HepG2 (cell line): ENCODE results near the gene CNPY1. TPM values are rescaled to one million over a fixed set of nuclear protein-coding genes. Genes with fewer than 3 reads are reported as not detected.

Source experiments
- ATAC-seq: fragments of 200-7000 bp; cut with Tn5 transposase; 3 replicates; pipeline ENCODE4 v1.9.1; 2020; ENCODE audit warnings: mild to moderate bottlenecking, moderate library complexity
- BruUV-seq: library from RNA; stranded (reverse); fragments of 400-500 nt; replicated peaks from 2 replicates; lab custom pipeline; 2021; lab: Mats Ljungman, UMichigan
- CTCF ChIA-PET: fragments of 300-600 bp; formaldehyde crosslinking; extraction: SDS; loops from one replicate; lab custom pipeline; 2021; ENCODE audit warnings: low total read pairs, inconsistent platforms, low intra/inter-chr PET ratio; lab: Yijun Ruan, JAX
- POLR2A ChIA-PET: fragments of 350-600 bp; sonication (Branson Sonifier 250); formaldehyde crosslinking; loops from one replicate; lab custom pipeline; 2020; ENCODE audit warnings: antibody characterized with exemption, inconsistent platforms; lab: Yijun Ruan, JAX
- DNase-seq: peaks from one replicate; pipeline ENCODE4 v3.0.0-alpha.2; 2015; ENCODE audit warnings: low spot score
- FAIRE-seq: peaks from 3 replicates; lab custom pipeline; 2011; peaks lifted over from hg19 to GRCh38; lab: Jason Lieb, UNC
- H2AFZ ChIP-seq: one replicate; pipeline ENCODE4 v1.6.1; 2011; ENCODE audit warnings: low read length, inconsistent platforms
- H3K27ac ChIP-seq: fragments of 300-600 bp; 3 replicates; pipeline ENCODE4 v1.8.0; 2011; ENCODE audit warnings: mixed run types, mild to moderate bottlenecking, mixed read lengths, low read length, inconsistent platforms; ENCODE audit not compliant: insufficient read depth; ENCODE audit errors: extremely low read length
- H3K27me3 ChIP-seq, 2 experiments: fragments of 200-600 bp in 1 of 2; 2 replicates in 1 of 2; 3 replicates in 1 of 2; pipeline versions ENCODE4 v1.6.0 to v1.8.0; 2011; ENCODE audit warnings: low read length in 2 of 2, mild to moderate bottlenecking in 2 of 2, moderate library complexity in 2 of 2, inconsistent platforms in 1 of 2; ENCODE audit not compliant: insufficient read depth in 2 of 2, control insufficient read depth in 1 of 2
- H3K36me3 ChIP-seq, 2 experiments: fragments of 200-600 bp in 1 of 2; replicated peaks in 1 of 2; 2 replicates in 1 of 2; 3 replicates in 1 of 2; pipeline versions ENCODE4 v1.5.1 to v1.8.0; 2011; ENCODE audit warnings: low read length in 2 of 2, inconsistent platforms in 1 of 2; ENCODE audit not compliant: insufficient read depth in 2 of 2, control insufficient read depth in 1 of 2
- H3K4me1 ChIP-seq: 2 replicates; pipeline ENCODE4 v1.5.1; 2012; ENCODE audit warnings: low read length, inconsistent platforms; ENCODE audit not compliant: insufficient read depth
- H3K4me2 ChIP-seq: 2 replicates; pipeline ENCODE4 v1.6.0; 2011; ENCODE audit warnings: low read depth, low read length, inconsistent platforms
- H3K4me3 ChIP-seq, 3 experiments: fragments of 200-600 bp in 1 of 3; sonication (generic), shearing (Covaris generic) in 1 of 3; replicated peaks in 1 of 3; 2 replicates each; pipeline ENCODE4 v1.5.1; 2011 to 2016; ENCODE audit warnings: low read length in 3 of 3, inconsistent platforms in 2 of 3, low read depth in 2 of 3, mild to moderate bottlenecking in 2 of 3, control low read depth in 1 of 3, mixed read lengths in 1 of 3; ENCODE audit not compliant: insufficient read depth in 1 of 3
- H3K79me2 ChIP-seq: one replicate; pipeline ENCODE4 v1.6.1; 2011; ENCODE audit warnings: low read length, inconsistent platforms; ENCODE audit not compliant: insufficient read depth
- H3K9ac ChIP-seq: 2 replicates; pipeline ENCODE4 v1.6.0; 2011; ENCODE audit warnings: mild to moderate bottlenecking, low read depth, low read length, inconsistent platforms; ENCODE audit not compliant: insufficient read depth
- H3K9me3 ChIP-seq: 2 replicates; pipeline ENCODE4 v1.5.1; 2012; ENCODE audit warnings: mild to moderate bottlenecking, low read length
- H4K20me1 ChIP-seq: 2 replicates; pipeline ENCODE4 v1.6.0; 2011; ENCODE audit warnings: inconsistent platforms, mild to moderate bottlenecking, low read length, moderate library complexity; ENCODE audit not compliant: insufficient read depth
- DDIT3 ChIP-seq: sonication (generic); formaldehyde crosslinking; IDR thresholded peaks from 2 replicates; pipeline ENCODE4 v1.4.0; 2020; ENCODE audit warnings: mild to moderate bottlenecking, missing genetic modification reagents
- DMTF1 ChIP-seq: sonication (generic); formaldehyde crosslinking; IDR thresholded peaks from 2 replicates; pipeline ENCODE4 v1.4.0; 2020; ENCODE audit warnings: mild to moderate bottlenecking, missing genetic modification reagents
- DZIP1 ChIP-seq: sonication (generic); formaldehyde crosslinking; IDR thresholded peaks from 2 replicates; pipeline ENCODE4 v1.5.0; 2020; ENCODE audit warnings: mild to moderate bottlenecking, missing genetic modification reagents
- EEA1 ChIP-seq: sonication (generic); formaldehyde crosslinking; IDR thresholded peaks from 2 replicates; pipeline ENCODE4 v1.5.1; 2020; ENCODE audit warnings: mild to moderate bottlenecking, missing genetic modification reagents, borderline replicate concordance
- ETV6 ChIP-seq: sonication (generic); formaldehyde crosslinking; conservative IDR thresholded peaks from 2 replicates; pipeline ENCODE4 v1.4.0; 2020; ENCODE audit warnings: missing genetic modification reagents
- HNF4G ChIP-seq, 2 experiments: sonication (generic) in 1 of 2; formaldehyde crosslinking in 1 of 2; IDR thresholded peaks; 2 replicates each; pipeline versions ENCODE4 v1.4.0 to v1.6.1; 2011 to 2020; ENCODE audit warnings: borderline replicate concordance in 2 of 2, low read depth in 2 of 2, mild to moderate bottlenecking in 2 of 2, low read length in 1 of 2, missing genetic modification reagents in 1 of 2, moderate library complexity in 1 of 2
- KDM1A ChIP-seq: IDR thresholded peaks from 2 replicates; pipeline ENCODE4 v1.6.1; 2016; ENCODE audit warnings: missing compliant biosample characterization
- SCMH1 ChIP-seq: sonication (generic); formaldehyde crosslinking; IDR thresholded peaks from 2 replicates; pipeline ENCODE4 v1.9.0; 2021; ENCODE audit warnings: missing genetic modification reagents, mild to moderate bottlenecking, borderline replicate concordance
- SMC3 ChIP-seq: IDR thresholded peaks from 2 replicates; pipeline ENCODE4 v1.6.1; 2011; ENCODE audit warnings: low read length, improper control_type of control experiment
- SMYD3 ChIP-seq: sonication (generic); formaldehyde crosslinking; IDR thresholded peaks from 2 replicates; pipeline ENCODE4 v1.8.1; 2023; ENCODE audit warnings: mild to moderate bottlenecking, missing genetic modification reagents
- ZNF17 ChIP-seq: sonication (generic); formaldehyde crosslinking; IDR thresholded peaks from 2 replicates; pipeline ENCODE4 v1.5.0; 2020; ENCODE audit warnings: mild to moderate bottlenecking, missing genetic modification reagents
- ZNF30 ChIP-seq: sonication (generic); formaldehyde crosslinking; IDR thresholded peaks from 2 replicates; pipeline ENCODE4 v1.5.0; 2020; ENCODE audit warnings: mild to moderate bottlenecking, missing genetic modification reagents
- ZNF326 ChIP-seq: sonication (generic); formaldehyde crosslinking; IDR thresholded peaks from 2 replicates; pipeline ENCODE4 v1.4.0; 2020; ENCODE audit warnings: missing genetic modification reagents, borderline replicate concordance
- ZNF414 ChIP-seq: sonication (generic); formaldehyde crosslinking; IDR thresholded peaks from 2 replicates; pipeline ENCODE4 v1.5.0; 2020; ENCODE audit warnings: missing genetic modification reagents
- ZNF567 ChIP-seq: sonication (generic); formaldehyde crosslinking; IDR thresholded peaks from 2 replicates; pipeline ENCODE4 v1.8.1; 2023; ENCODE audit warnings: mild to moderate bottlenecking, missing genetic modification reagents, borderline replicate concordance
- ZNF569 ChIP-seq: sonication (generic); formaldehyde crosslinking; IDR thresholded peaks from 2 replicates; pipeline ENCODE4 v1.5.0; 2020; ENCODE audit warnings: mild to moderate bottlenecking, missing genetic modification reagents, moderate library complexity, borderline replicate concordance
- ZSCAN31 ChIP-seq: sonication (generic); formaldehyde crosslinking; IDR thresholded peaks from 2 replicates; pipeline ENCODE4 v1.5.0; 2020; ENCODE audit warnings: low read depth, mild to moderate bottlenecking, missing genetic modification reagents
- WGBS: methylation state at CpG from one replicate; pipeline ENCODE4 v1.1.6; 2017; ENCODE audit warnings: low lambda C conversion rate; 5-methylcytosine and 5-hydroxymethylcytosine counted together
- in situ Hi-C: cut with HindIII; loops from 2 replicates; pipeline ENCODE4 v1.10.0; 2017; ENCODE audit warnings: low pct_unique_long_range_greater_than_20kb; ENCODE audit not compliant: extremely low pct_ligation_motif_present
- intact Hi-C: fragments of 100-400 bp; cut with micrococcal nuclease; formaldehyde crosslinking; loops from one replicate; pipeline ENCODE4 v1.10.0; 2022; ENCODE audit not compliant: unreplicated experiment
- polyA plus RNA-seq, 8 experiments: library from polyadenylated mRNA; depleted of rRNA in 3 of 8; stranded (reverse) in 7 of 8; unstranded in 1 of 8; fragments of >200 nt; fragmentation: Illumina TruSeq in 4 of 8; extraction: Trizol in 4 of 8; gene quantifications; 2 replicates each; pipeline versions ENCODE4 v1.2.1 to v1.2.3, GENCODE V29; 2011 to 2016; ENCODE audit warnings: low read depth in 4 of 8, missing spikeins in 1 of 8, mixed read lengths in 1 of 8; ENCODE audit not compliant: insufficient read depth in 1 of 8
- total RNA-seq, 5 experiments: library from RNA; depleted of rRNA; stranded (reverse); fragments of >200 nt; fragmentation: Illumina TruSeq; extraction: Trizol; gene quantifications; 2 replicates each; pipeline ENCODE4 v1.2.3, GENCODE V29; 2016; ENCODE audit warnings: low read depth in 1 of 5

Gene CNPY1
- total and polyA plus RNA-seq, 2 of the 13 experiments (the other 11 are each of a cell fraction or from before 2014, with no cell fraction given), result not detected

GRCh38 chr7:155464948-155465739, 81.2 kb downstream of the CNPY1 start:
- WGBS, result 54% methylated on average over 33 of the region's 33 CpGs
- H3K9me3 ChIP-seq, result no peaks in the 10 kb centered on the region
- FAIRE-seq (no peak), ATAC-seq (no peak), DNase-seq (no peak)
- H3K36me3 ChIP-seq, result no peaks in the 10 kb centered on the region
- H3K9ac ChIP-seq, result no peak overlapping the region
- H3K4me1 ChIP-seq, result no peaks in the 10 kb centered on the region
- no peak overlapping the region for H2AFZ ChIP-seq
- POLR2A ChIA-PET, result no interaction called here
- no TSS peak for BruUV-seq
- H3K4me3 ChIP-seq, result no peak overlapping the region
- peaks cover 4% of the 10 kb centered on the region; the same call in 1 of the 2 replicates for H4K20me1 ChIP-seq
- in situ Hi-C loops, result no loop called here
- CTCF ChIA-PET, result no interaction called here
- H3K4me2 ChIP-seq, result no peak overlapping the region
- no peaks in the 10 kb centered on the region for H3K79me2 ChIP-seq
- H3K27ac ChIP-seq, result no peak overlapping the region
- intact Hi-C loops, result no loop called here
- H3K27me3 ChIP-seq, result peaks cover 18 to 90% of the 10 kb centered on the region in 2 experiments
- no peak for TF ChIP-seq SMYD3
- no peak for TF ChIP-seq EEA1 (CRISPR knock-in tag)
- TF ChIP-seq DMTF1 (CRISPR knock-in tag), result no peak
- no peak for TF ChIP-seq ZNF567 (CRISPR knock-in tag)
- no peak for TF ChIP-seq ZNF326
- no peak for TF ChIP-seq SMC3
- no peak for TF ChIP-seq DZIP1
- TF ChIP-seq KDM1A (CRISPR knock-in tag), result no peak
- TF ChIP-seq DDIT3, result no peak
- no peak for TF ChIP-seq ZNF569 (CRISPR knock-in tag)
- TF ChIP-seq ZNF17 (CRISPR knock-in tag), result no peak
- TF ChIP-seq ETV6 (CRISPR knock-in tag), result no peak
- TF ChIP-seq SCMH1, result no peak
- TF ChIP-seq ZSCAN31, result no peak
- TF ChIP-seq ZNF414, result no peak
- no peak for TF ChIP-seq ZNF30 (CRISPR knock-in tag)
- TF ChIP-seq HNF4G (IDR thresholded peaks at IDR 0.05; ENCODE audit: borderline replicate concordance, low read depth, low read length), result no peak
- TF ChIP-seq HNF4G (CRISPR knock-in tag; IDR thresholded peaks at IDR 0.05; ENCODE audit: borderline replicate concordance, low read depth), result no peak
